Cardiac septum (tissue), 1 donor: Measurements from ENCODE around the gene SELENOF. TPM values are rescaled to one million over a fixed set of nuclear protein-coding genes. Genes with fewer than 3 reads are reported as not detected.
"Not testable (repeated sequence)": the region's sequence is repeated elsewhere in the genome, so short reads cannot be mapped to it uniquely, and the experiment has no call there.

Source experiments
- DNase-seq: peaks from one replicate; pipeline ENCODE4 v3.0.0-alpha.2; 2020; ENCODE audit warnings: low spot score
- intact Hi-C: fragments of 100-400 bp; cut with DNase I; formaldehyde crosslinking; loops from one replicate; pipeline ENCODE4 v1.14.0; 2022
- total RNA-seq: library from RNA; stranded (reverse); fragmentation: NEBNext Ultra II Directional; extraction: Animal tissue kit (Norgen Biotek cat#: 25700); gene quantifications from one replicate; pipeline ENCODE4 v1.2.1, GENCODE V29; 2021
- donor health status: DM: no; HTN: no; CAD: no.

The SELENOF gene
- total RNA-seq, 1 donor from 2014 or later: 80.7 TPM

- no peak for DNase-seq
- intact Hi-C loops: no loop called here
These were observed 88.6 kb downstream of the SELENOF start for GRCh38 chr1:86825319-86825718.

GRCh38 chr1:86823821-86824500 is 90.0 kb downstream of the SELENOF start:
- DNase-seq: no peak
- intact Hi-C loops: no loop called here

- DNase-seq: no peak
- intact Hi-C loops: no loop called here
These were observed 90.5 kb downstream of the SELENOF start for GRCh38 chr1:86823386-86823785.

GRCh38 chr1:86822459-86822858 is 91.5 kb downstream of the SELENOF start:
- DNase-seq: no peak
- intact Hi-C loops: no loop called here

- intact Hi-C loops: no loop called here
- no peak for DNase-seq
These were observed 92.0 kb downstream of the SELENOF start for GRCh38 chr1:86821956-86822355.

GRCh38 chr1:86819970-86820369 is 94.0 kb downstream of the SELENOF start:
- DNase-seq, intact Hi-C loops: not testable (repeated sequence)

GRCh38 chr1:86817246-86817826 is 96.6 kb downstream of the SELENOF start:
- intact Hi-C loops, DNase-seq: not testable (repeated sequence)

- intact Hi-C loops, DNase-seq: not testable (repeated sequence)
These were observed 99.8 kb downstream of the SELENOF start for GRCh38 chr1:86814118-86814517.

Other genes starting within 250 kb of the SELENOF start
- gene SH3GLB1, start 209.6 kb downstream of the SELENOF start, total RNA-seq: 160 TPM
- 12.6 TPM for gene HS2ST1, start 509 bp upstream of the SELENOF start, total RNA-seq